K562 (cell line): ENCODE measurements around the gene SLC39A11. TPM values are rescaled to one million over a fixed set of nuclear protein-coding genes. Genes with fewer than 3 reads are reported as not detected.

ENCODE experiments used
- ATAC-seq: fragments of 200-7000 bp; cut with Tn5 transposase; 3 replicates; pipeline ENCODE4 v1.9.1; 2020; ENCODE audit warnings: moderate library complexity
- BruUV-seq: library from RNA; stranded (reverse); fragments of 400-500 nt; replicated peaks from 2 replicates; lab custom pipeline; 2021; lab: Mats Ljungman, UMichigan
- CTCF ChIA-PET: fragments of 300-600 bp; formaldehyde crosslinking; extraction: SDS; loops from one replicate; lab custom pipeline; 2021; ENCODE audit warnings: low intra/inter-chr PET ratio; lab: Yijun Ruan, JAX
- POLR2A ChIA-PET: fragments of 300-600, 350-650 bp; sonication (Branson Sonifier 250); formaldehyde crosslinking; extraction: SDS; loops from one replicate; lab custom pipeline; 2021; ENCODE audit warnings: antibody characterized with exemption, inconsistent platforms; lab: Yijun Ruan, JAX
- DNase-seq, 4 experiments: peaks; one replicate each; pipeline versions ENCODE4 v3.0.0 to v3.0.0-alpha.2; 2011 to 2018; ENCODE audit warnings: low spot score in 3 of 4, mixed read lengths in 3 of 4; ENCODE audit errors: extremely low read depth in 1 of 4
- FAIRE-seq: peaks from 2 replicates; lab custom pipeline; 2011; peaks lifted over from hg19 to GRCh38; lab: Jason Lieb, UNC
- H2AFZ ChIP-seq: 2 replicates; pipeline ENCODE4 v1.6.0; 2011; ENCODE audit warnings: low read depth, low read length, control low read depth, inconsistent platforms
- H3K27ac ChIP-seq: fragments of 200-600 bp; 3 replicates; pipeline ENCODE4 v1.8.0; 2011; ENCODE audit warnings: low read depth, mild to moderate bottlenecking, control low read depth, inconsistent platforms, low read length, moderate library complexity, mixed read lengths; ENCODE audit errors: extremely low read depth
- H3K27me3 ChIP-seq, 2 experiments: fragments of 300-600 bp in 1 of 2; 2 replicates in 1 of 2; 3 replicates in 1 of 2; pipeline versions ENCODE4 v1.6.0 to v1.8.0; 2011; ENCODE audit warnings: inconsistent platforms in 2 of 2, low read length in 2 of 2, mild to moderate bottlenecking in 1 of 2, mixed read lengths in 1 of 2, moderate library complexity in 1 of 2; ENCODE audit not compliant: control insufficient read depth in 2 of 2, insufficient read depth in 2 of 2
- H3K36me3 ChIP-seq: fragments of 300-600 bp; 3 replicates; pipeline ENCODE4 v1.8.0; 2011; ENCODE audit warnings: mild to moderate bottlenecking, low read length, inconsistent platforms; ENCODE audit not compliant: control insufficient read depth, insufficient read depth
- H3K4me1 ChIP-seq, 2 experiments: fragments of 200-600 bp in 1 of 2; replicated peaks in 1 of 2; 2 replicates in 1 of 2; 3 replicates in 1 of 2; pipeline versions ENCODE4 v1.5.1 to v1.8.0; 2011; ENCODE audit warnings: inconsistent platforms in 2 of 2, low read length in 2 of 2, mild to moderate bottlenecking in 1 of 2, mixed read lengths in 1 of 2, moderate library complexity in 1 of 2; ENCODE audit not compliant: control insufficient read depth in 2 of 2, insufficient read depth in 2 of 2
- H3K4me2 ChIP-seq: 2 replicates; pipeline ENCODE4 v1.6.1; 2011; ENCODE audit warnings: low read length, control low read depth, inconsistent platforms, mixed read lengths; ENCODE audit not compliant: insufficient read depth
- H3K4me3 ChIP-seq: fragments of 200-600 bp; sonication (generic), shearing (Covaris generic); 2 replicates; pipeline ENCODE4 v1.5.1; 2016; ENCODE audit warnings: control low read depth, inconsistent platforms
- H3K79me2 ChIP-seq: fragments of 200-600 bp; 3 replicates; pipeline ENCODE4 v1.8.0; 2011; ENCODE audit warnings: low read length, inconsistent platforms; ENCODE audit not compliant: control insufficient read depth, insufficient read depth
- H3K9ac ChIP-seq, 2 experiments: 2 replicates each; pipeline versions ENCODE4 v1.6.0 to v1.6.1; 2011; ENCODE audit warnings: low read depth in 2 of 2, low read length in 2 of 2, control low read depth in 1 of 2, inconsistent platforms in 1 of 2, mild to moderate bottlenecking in 1 of 2, mixed read lengths in 1 of 2; ENCODE audit not compliant: insufficient read depth in 1 of 2
- H3K9me1 ChIP-seq: one replicate; pipeline ENCODE4 v1.6.0; 2011; ENCODE audit warnings: inconsistent platforms, mild to moderate bottlenecking, low read length, moderate library complexity; ENCODE audit not compliant: control insufficient read depth, insufficient read depth
- H3K9me3 ChIP-seq: replicated peaks from 2 replicates; pipeline ENCODE4 v1.5.1; 2011; ENCODE audit warnings: low read depth, low read length, inconsistent platforms; ENCODE audit not compliant: control insufficient read depth, insufficient read depth
- H4K20me1 ChIP-seq: replicated peaks from 2 replicates; pipeline ENCODE4 v1.6.1; 2011; ENCODE audit warnings: low read length, inconsistent platforms, mixed read lengths; ENCODE audit not compliant: control insufficient read depth, insufficient read depth
- MAFK ChIP-seq: IDR thresholded peaks from 2 replicates; pipeline ENCODE4 v1.6.1; 2011; ENCODE audit warnings: low read length, improper control_type of control experiment
- MLX ChIP-seq, 2 experiments: fragments of 450-650 bp in 1 of 2; sonication (generic) in 1 of 2; formaldehyde crosslinking; conservative IDR thresholded peaks; 2 replicates each; pipeline versions ENCODE4 v1.4.0 to v1.8.1; 2020 to 2022; ENCODE audit warnings: mild to moderate bottlenecking in 1 of 2, missing genetic modification reagents in 1 of 2
- MYNN ChIP-seq, 2 experiments: sonication (generic); formaldehyde crosslinking in 1 of 2; IDR thresholded peaks; 2 replicates each; pipeline versions ENCODE4 v1.5.0 to v1.6.1; 2016 to 2020; ENCODE audit warnings: antibody characterized with exemption in 1 of 2, missing genetic modification reagents in 1 of 2
- ZBTB7A ChIP-seq: IDR thresholded peaks from 2 replicates; pipeline ENCODE4 v1.6.1; 2011; ENCODE audit warnings: low read depth, mild to moderate bottlenecking, low read length, moderate library complexity, borderline replicate concordance; ENCODE audit not compliant: control insufficient read depth
- WGBS: fragments of 100-300 bp; shearing (Covaris generic); methylation state at CpG from one replicate; pipeline ENCODE4 v1.1.6; 2016; ENCODE audit warnings: low coverage, mixed read lengths; ENCODE audit not compliant: insufficient coverage; ENCODE audit errors: missing lambda C conversion rate; 5-methylcytosine and 5-hydroxymethylcytosine counted together
- in situ Hi-C: fragments of 300-500 bp; cut with MboI; formaldehyde crosslinking; loops from 4 replicates; pipeline ENCODE4 v1.15.0; 2018; ENCODE audit warnings: inconsistent platforms, mixed read lengths
- intact Hi-C: fragments of 100-400 bp; cut with micrococcal nuclease; formaldehyde crosslinking; loops from 2 replicates; pipeline ENCODE4 v1.14.2; 2022
- polyA plus RNA-seq, 8 experiments: library from polyadenylated mRNA; depleted of rRNA in 4 of 8; stranded (reverse) in 5 of 8; unstranded in 3 of 8; fragments of >200 nt; fragmentation: Nextera tagmentation in 2 of 8; fragmentation: Illumina TruSeq in 1 of 8; extraction: Ambion mirVana in 2 of 8; extraction: Trizol in 1 of 8; gene quantifications; 2 replicates each; pipeline versions ENCODE4 v1.2.1 to v1.2.3, GENCODE V29; 2011 to 2014; ENCODE audit warnings: inconsistent platforms in 1 of 8, missing spikeins in 1 of 8
- total RNA-seq, 7 experiments: library from RNA; depleted of rRNA in 6 of 7; stranded (reverse); fragments of >200 nt in 6 of 7; fragmentation: Illumina TruSeq in 2 of 7; extraction: Trizol in 2 of 7; gene quantifications; 2 replicates each; pipeline versions ENCODE4 v1.2.1 to v1.2.3, GENCODE V29; 2011 to 2021; ENCODE audit warnings: low replicate concordance in 1 of 7

SLC39A11 gene
- total and polyA plus RNA-seq, 9 of the 15 experiments (the other 6 are each of a cell fraction or from before 2014, with no cell fraction given), result 10.5 to 26.4 (median 13.4) TPM

GRCh38 chr17:73104450-73104849 is 12.0 kb upstream of the SLC39A11 start:
- no peak for DNase-seq
- no peaks in the 10 kb centered on the region for H3K4me1 ChIP-seq
- no peaks in the 10 kb centered on the region for H3K9me3 ChIP-seq
- in situ Hi-C loops (no loop called here), intact Hi-C loops (no loop called here)
- no peak overlapping the region for H2AFZ ChIP-seq
- H3K4me3 ChIP-seq, result no peak overlapping the region
- TF ChIP-seq MYNN (IDR thresholded peaks at IDR 0.05) (no peak), MYNN (CRISPR knock-in tag; IDR thresholded peaks at IDR 0.05) (no peak), ZBTB7A (no peak), MLX (CRISPR knock-in tag; conservative IDR thresholded peaks at IDR 0.05) (no peak), MAFK (no peak)
- H3K4me2 ChIP-seq, result no peak overlapping the region
- no peaks in the 10 kb centered on the region for H3K9me1 ChIP-seq
- no peak overlapping the region for H3K9ac ChIP-seq
- POLR2A ChIA-PET, result no interaction called here
- H3K27ac ChIP-seq, result no peak overlapping the region
- WGBS, result 45% methylated on average over 3 of the region's 3 CpGs
- CTCF ChIA-PET, result no interaction called here
- no peak for FAIRE-seq
- H3K36me3 ChIP-seq, result no peaks in the 10 kb centered on the region
- no TSS peak for BruUV-seq
- ATAC-seq, result no peak
- H3K27me3 ChIP-seq, result peaks cover 9 to 38% of the 10 kb centered on the region in 2 experiments
- H3K79me2 ChIP-seq, result no peaks in the 10 kb centered on the region
- H4K20me1 ChIP-seq, result no peaks in the 10 kb centered on the region
